A549 (cell line): ENCODE measurements around the gene TATDN3. TPM values are rescaled to one million over a fixed set of nuclear protein-coding genes. Genes with fewer than 3 reads are reported as not detected.

Experiments
- ATAC-seq, 2 experiments: fragments of 200-7000 bp in 1 of 2; fragments of >200 bp in 1 of 2; cut with Nextera tagmentation in 1 of 2; cut with Tn5 transposase in 1 of 2; 3 replicates each; pipeline versions ENCODE4 v1.8.0 to v1.9.1; 2018 to 2020; ENCODE audit warnings: mild to moderate bottlenecking in 1 of 2, moderate library complexity in 1 of 2
- CTCF ChIA-PET: fragments of 300-600 bp; sonication (Branson Sonifier 250); formaldehyde crosslinking; extraction: SDS; loops from one replicate; lab custom pipeline; 2021; ENCODE audit warnings: antibody characterized with exemption, inconsistent platforms; lab: Yijun Ruan, JAX
- POLR2A ChIA-PET: fragments of 350-600 bp; formaldehyde crosslinking; extraction: SDS; loops from one replicate; lab custom pipeline; 2021; ENCODE audit warnings: antibody characterized with exemption, inconsistent platforms; lab: Yijun Ruan, JAX
- DNase-seq, 2 experiments: peaks; one replicate each; pipeline versions ENCODE4 v3.0.0 to v3.0.0-alpha.2; 2011 to 2016; ENCODE audit warnings: low read depth in 1 of 2, low spot score in 1 of 2
- FAIRE-seq: peaks from 2 replicates; lab custom pipeline; 2011; peaks lifted over from hg19 to GRCh38; lab: Jason Lieb, UNC
- H3K27ac ChIP-seq, 2 experiments: fragments of >200 bp; sonication (Bioruptor Twin); formaldehyde crosslinking; 3 replicates each; pipeline ENCODE4 v1.5.1; 2016 to 2017
- H3K4me1 ChIP-seq: fragments of >200 bp; sonication (Bioruptor Twin); formaldehyde crosslinking; 3 replicates; pipeline ENCODE4 v1.6.1; 2016
- H3K4me2 ChIP-seq: fragments of >200 bp; sonication (Bioruptor Twin); formaldehyde crosslinking; 3 replicates; pipeline ENCODE4 v1.6.1; 2016
- H3K4me3 ChIP-seq: fragments of >200 bp; sonication (Bioruptor Twin); formaldehyde crosslinking; 3 replicates; pipeline ENCODE4 v1.5.1; 2016
- H3K9me3 ChIP-seq: fragments of >200 bp; sonication (Bioruptor Twin); formaldehyde crosslinking; 3 replicates; pipeline ENCODE4 v1.6.1; 2016
- BHLHE40 ChIP-seq: IDR thresholded peaks from 2 replicates; pipeline ENCODE4 v1.6.1; 2012; ENCODE audit warnings: low read depth, low read length, inconsistent platforms
- CBX2 ChIP-seq: fragments of 200-600 bp; sonication (generic); IDR thresholded peaks from 2 replicates; pipeline ENCODE4 v1.6.1; 2016; ENCODE audit warnings: low read depth, mild to moderate bottlenecking, borderline replicate concordance
- CBX8 ChIP-seq: fragments of 200-600 bp; sonication (generic); IDR thresholded peaks from 2 replicates; pipeline ENCODE4 v1.6.1; 2016
- CHD2 ChIP-seq: fragments of 150-350 bp; IDR thresholded peaks from 2 replicates; pipeline ENCODE4 v1.6.1; 2014; ENCODE audit warnings: low read length; ENCODE audit not compliant: partially characterized antibody
- EHMT2 ChIP-seq: fragments of 200-600 bp; sonication (generic); IDR thresholded peaks from 2 replicates; pipeline ENCODE4 v1.6.1; 2016; ENCODE audit warnings: antibody characterized with exemption, low read depth, mild to moderate bottlenecking, moderate library complexity
- FOSL2 ChIP-seq, 2 experiments: fragments of 450-650 bp in 1 of 2; fragments of >200 bp in 1 of 2; sonication (Bioruptor Twin) in 1 of 2; formaldehyde crosslinking; IDR thresholded peaks; 2 replicates each; pipeline versions ENCODE4 v1.5.0 to v1.6.1; 2016 to 2020; ENCODE audit warnings: mild to moderate bottlenecking in 1 of 2, moderate library complexity in 1 of 2
- FOXS1 ChIP-seq: fragments of 250-450 bp; sonication (Bioruptor Pico); IDR thresholded peaks from 2 replicates; pipeline ENCODE4 v1.5.0; 2020; ENCODE audit warnings: mild to moderate bottlenecking, moderate library complexity
- HES2 ChIP-seq: fragments of >200 bp; sonication (Bioruptor Twin); formaldehyde crosslinking; IDR thresholded peaks from 2 replicates; pipeline ENCODE4 v1.6.1; 2016
- HEYL ChIP-seq: fragments of 250-450 bp; sonication (Bioruptor Pico); IDR thresholded peaks from 2 replicates; pipeline ENCODE4 v1.8.0; 2021; ENCODE audit warnings: mild to moderate bottlenecking, moderate library complexity
- HOXB13 ChIP-seq: fragments of 250-450 bp; sonication (Bioruptor Pico); IDR thresholded peaks from 2 replicates; pipeline ENCODE4 v1.5.0; 2020; ENCODE audit warnings: low read depth, mild to moderate bottlenecking, moderate library complexity
- HOXB5 ChIP-seq: fragments of 250-450 bp; sonication (Bioruptor Pico); IDR thresholded peaks from 2 replicates; pipeline ENCODE4 v1.5.0; 2020; ENCODE audit warnings: mild to moderate bottlenecking, moderate library complexity
- JUN ChIP-seq, 2 experiments: fragments of >200 bp; sonication (Bioruptor Twin); formaldehyde crosslinking; IDR thresholded peaks; 2 replicates in 1 of 2; 3 replicates in 1 of 2; pipeline ENCODE4 v1.6.1; 2016 to 2017
- JUNB ChIP-seq: fragments of >200 bp; sonication (Bioruptor Twin); formaldehyde crosslinking; IDR thresholded peaks from 2 replicates; pipeline ENCODE4 v1.6.1; 2016
- KDM5A ChIP-seq: fragments of 200-600 bp; sonication (generic); IDR thresholded peaks from 2 replicates; pipeline ENCODE4 v1.6.1; 2016; ENCODE audit warnings: antibody characterized with exemption, mild to moderate bottlenecking
- MAFK ChIP-seq: fragments of 450-650 bp; IDR thresholded peaks from 2 replicates; pipeline ENCODE4 v1.6.1; 2014; ENCODE audit not compliant: partially characterized antibody
- MAZ ChIP-seq: fragments of 150-350 bp; IDR thresholded peaks from 2 replicates; pipeline ENCODE4 v1.6.1; 2014; ENCODE audit warnings: antibody characterized with exemption, low read depth, low read length, borderline replicate concordance
- NFE2L2 ChIP-seq: fragments of 150-350 bp; conservative IDR thresholded peaks from 2 replicates; pipeline ENCODE4 v1.6.1; 2014; ENCODE audit warnings: low read length
- NR3C1 ChIP-seq: fragments of >200 bp; sonication (Bioruptor Twin); formaldehyde crosslinking; IDR thresholded peaks from 3 replicates; pipeline ENCODE4 v1.6.1; 2017
- RAD21 ChIP-seq, 2 experiments: fragments of >200 bp in 1 of 2; sonication (Bioruptor Twin) in 1 of 2; formaldehyde crosslinking in 1 of 2; IDR thresholded peaks in 1 of 2; conservative IDR thresholded peaks in 1 of 2; 2 replicates in 1 of 2; 3 replicates in 1 of 2; pipeline ENCODE4 v1.6.1; 2012 to 2018; ENCODE audit warnings: inconsistent platforms in 1 of 2
- RFX5 ChIP-seq: fragments of 450-650 bp; IDR thresholded peaks from 2 replicates; pipeline ENCODE4 v1.7.1; 2014; ENCODE audit warnings: antibody characterized with exemption, mild to moderate bottlenecking, moderate library complexity
- SMC3 ChIP-seq: fragments of >200 bp; sonication (Bioruptor Twin); formaldehyde crosslinking; IDR thresholded peaks from 3 replicates; pipeline ENCODE4 v1.6.1; 2018; ENCODE audit warnings: inconsistent platforms
- TFCP2L1 ChIP-seq: fragments of 250-450 bp; sonication (Bioruptor Pico); IDR thresholded peaks from 2 replicates; pipeline ENCODE4 v1.5.0; 2021; ENCODE audit warnings: mild to moderate bottlenecking
- TP53 ChIP-seq: fragments of 250-450 bp; sonication (Bioruptor Pico); IDR thresholded peaks from 2 replicates; pipeline ENCODE4 v1.5.0; 2021; ENCODE audit warnings: mild to moderate bottlenecking, moderate library complexity
- USF2 ChIP-seq: fragments of 450-650 bp; IDR thresholded peaks from 2 replicates; pipeline ENCODE4 v1.6.1; 2014; ENCODE audit warnings: antibody characterized with exemption
- ZC3H11A ChIP-seq: fragments of 450-650 bp; IDR thresholded peaks from 2 replicates; pipeline ENCODE4 v1.6.1; 2014; ENCODE audit warnings: antibody characterized with exemption, mild to moderate bottlenecking
- ZSCAN20 ChIP-seq: fragments of 250-450 bp; sonication (Bioruptor Pico); IDR thresholded peaks from 2 replicates; pipeline ENCODE4 v1.8.0; 2022; ENCODE audit warnings: mild to moderate bottlenecking, moderate library complexity
- WGBS: methylation state at CpG from one replicate; pipeline ENCODE4 v1.1.6; 2017; ENCODE audit errors: missing lambda C conversion rate; 5-methylcytosine and 5-hydroxymethylcytosine counted together
- polyA plus RNA-seq, 4 experiments: library from polyadenylated mRNA; depleted of rRNA in 3 of 4; stranded (reverse); fragments of >200 nt; fragmentation: RNase III in 1 of 4; extraction: RNeasy Plus Mini Kit Qiagen cat#74134 plus additional on column Dnase treatment in 1 of 4; gene quantifications; 2 replicates in 3 of 4; 3 replicates in 1 of 4; pipeline ENCODE4 v1.2.3, GENCODE V29; 2011 to 2017
- TF ChIP-seq, protein P1 (sequence below): IDR thresholded peaks from 2 replicates; pipeline ENCODE4 v1.6.1; 2012
- TF ChIP-seq, protein P2 (sequence below): IDR thresholded peaks from 2 replicates; pipeline ENCODE4 v1.6.1; 2012
- TF ChIP-seq, protein P3 (sequence below): fragments of 250-450 bp; sonication (Bioruptor Pico); IDR thresholded peaks from 2 replicates; pipeline ENCODE4 v1.5.0; 2021; ENCODE audit warnings: mild to moderate bottlenecking, moderate library complexity, borderline replicate concordance

The TATDN3 gene
- polyA plus RNA-seq, 2 of the 4 experiments (the other 2 are of a cell fraction): 11.1 to 22.6 TPM

GRCh38 chr1:212816567-212817278 is 25.0 kb downstream of the TATDN3 start (continued):
- no peak for TF ChIP-seq HES2
- TF ChIP-seq TFCP2L1: no peak
- TF ChIP-seq MAFK: no peak
- no peak for TF ChIP-seq CBX2
- no peak for TF ChIP-seq HOXB5 (CRISPR knock-in tag)
- TF ChIP-seq FOSL2 (IDR thresholded peaks at IDR 0.05): no peak
- peak; percentile 79 for TF ChIP-seq FOSL2 (CRISPR knock-in tag; IDR thresholded peaks at IDR 0.05)
- peak; percentile 36; the same call in 1 of the 2 replicates for TF ChIP-seq JUNB
- TF ChIP-seq ZSCAN20 (CRISPR knock-in tag): no peak
- TF ChIP-seq MAZ: no peak
- no peak for TF ChIP-seq CHD2
- TF ChIP-seq EHMT2: no peak
- TF ChIP-seq CBX8: no peak
- TF ChIP-seq USF2: no peak
- no peak for TF ChIP-seq HEYL (CRISPR knock-in tag)
- TF ChIP-seq ZC3H11A: no peak
- TF ChIP-seq, protein P1, sequence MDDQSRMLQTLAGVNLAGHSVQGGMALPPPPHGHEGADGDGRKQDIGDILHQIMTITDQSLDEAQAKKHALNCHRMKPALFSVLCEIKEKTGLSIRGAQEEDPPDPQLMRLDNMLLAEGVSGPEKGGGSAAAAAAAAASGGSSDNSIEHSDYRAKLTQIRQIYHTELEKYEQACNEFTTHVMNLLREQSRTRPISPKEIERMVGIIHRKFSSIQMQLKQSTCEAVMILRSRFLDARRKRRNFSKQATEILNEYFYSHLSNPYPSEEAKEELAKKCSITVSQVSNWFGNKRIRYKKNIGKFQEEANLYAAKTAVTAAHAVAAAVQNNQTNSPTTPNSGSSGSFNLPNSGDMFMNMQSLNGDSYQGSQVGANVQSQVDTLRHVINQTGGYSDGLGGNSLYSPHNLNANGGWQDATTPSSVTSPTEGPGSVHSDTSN: no peak
- TF ChIP-seq JUN (IDR thresholded peaks at IDR 0.05): peak in 1 of 2 experiments; percentile 36; a peak in 1 of 5 replicates
- no peak for TF ChIP-seq RFX5
- TF ChIP-seq, protein P2, sequence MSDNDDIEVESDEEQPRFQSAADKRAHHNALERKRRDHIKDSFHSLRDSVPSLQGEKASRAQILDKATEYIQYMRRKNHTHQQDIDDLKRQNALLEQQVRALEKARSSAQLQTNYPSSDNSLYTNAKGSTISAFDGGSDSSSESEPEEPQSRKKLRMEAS: no peak
- TF ChIP-seq HOXB13 (CRISPR knock-in tag): no peak
- TF ChIP-seq NFE2L2: no peak
- TF ChIP-seq, protein P3, sequence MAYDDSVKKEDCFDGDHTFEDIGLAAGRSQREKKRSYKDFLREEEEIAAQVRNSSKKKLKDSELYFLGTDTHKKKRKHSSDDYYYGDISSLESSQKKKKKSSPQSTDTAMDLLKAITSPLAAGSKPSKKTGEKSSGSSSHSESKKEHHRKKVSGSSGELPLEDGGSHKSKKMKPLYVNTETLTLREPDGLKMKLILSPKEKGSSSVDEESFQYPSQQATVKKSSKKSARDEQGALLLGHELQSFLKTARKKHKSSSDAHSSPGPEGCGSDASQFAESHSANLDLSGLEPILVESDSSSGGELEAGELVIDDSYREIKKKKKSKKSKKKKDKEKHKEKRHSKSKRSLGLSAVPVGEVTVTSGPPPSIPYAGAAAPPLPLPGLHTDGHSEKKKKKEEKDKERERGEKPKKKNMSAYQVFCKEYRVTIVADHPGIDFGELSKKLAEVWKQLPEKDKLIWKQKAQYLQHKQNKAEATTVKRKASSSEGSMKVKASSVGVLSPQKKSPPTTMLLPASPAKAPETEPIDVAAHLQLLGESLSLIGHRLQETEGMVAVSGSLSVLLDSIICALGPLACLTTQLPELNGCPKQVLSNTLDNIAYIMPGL: no peak
- no peak for TF ChIP-seq TP53 (CRISPR knock-in tag)

- Histone ChIP-seq H3K27ac (0 out of 6 replicates have a peak overlapping the region, but pooled peaks of 1 of the 2 experiments have one; percentile 4), H3K4me2 (peak overlapping the region; percentile 30), H3K4me3 (no peak overlapping the region), H3K9me3 (peaks cover 1% of the 10 kb centered on the region; the same call in 1 of the 3 replicates), H3K4me1 (peaks cover 42% of the 10 kb centered on the region)
- DNase-seq: no peak
- ATAC-seq: no peak
- CTCF ChIA-PET: interaction anchor here (0.8 to 1.8 kb wide), 3 partner anchors 8 to 175 kb away, joined by 3 to 5 read pairs (median 3); no protein-coding TSS in a partner anchor
- WGBS: 38% methylated on average over 5 of the region's 5 CpGs
- no peak for TF ChIP-seq FOXS1 (CRISPR knock-in tag)
- no peak for TF ChIP-seq KDM5A
- no peak for TF ChIP-seq HOXB13 (CRISPR knock-in tag)
- TF ChIP-seq RFX5: no peak
- TF ChIP-seq SMC3: no peak
- TF ChIP-seq RAD21 (conservative IDR thresholded peaks at IDR 0.05 in 1 of 2, IDR thresholded peaks at IDR 0.05 in 1 of 2): no peak
- TF ChIP-seq CBX8: no peak
- no peak for TF ChIP-seq NR3C1
- no peak for TF ChIP-seq MAZ
- TF ChIP-seq, protein P2: no peak
- no peak for TF ChIP-seq BHLHE40
- TF ChIP-seq, all 56 proteins: peak for 0
- no peak for FAIRE-seq
- POLR2A ChIA-PET: interaction anchor here (1.6 kb wide), 1 partner anchor 38 kb away, joined by 8 read pairs; the partner anchor contains the start of gene FLVCR1
These were observed 28.0 kb downstream of the TATDN3 start for GRCh38 chr1:212819726-212820125.
